Fibroblast of lung (primary cell): ENCODE measurements around the gene LAMB2.

Experiments
- CTCF ChIP-seq, 2 donors: IDR thresholded peaks in 1 of 2; conservative IDR thresholded peaks in 1 of 2; 1 replicate in 1 of 2; 2 replicates in 1 of 2; pipeline ENCODE4 v1.5.1; 2011 to 2012; ENCODE audit warnings: low read length in 2 of 2, control low read depth in 1 of 2, inconsistent platforms in 1 of 2, low read depth in 1 of 2, mild to moderate bottlenecking in 1 of 2
- EZH2 ChIP-seq: IDR thresholded peaks from 2 replicates; pipeline ENCODE4 v1.5.1; 2012; ENCODE audit warnings: low read length, control low read depth, mild to moderate bottlenecking; ENCODE audit errors: missing control alignments

GRCh38 chr3:49173116-49173791 lies 40.4 kb upstream of the LAMB2 start:
- no peak for TF ChIP-seq CTCF (conservative IDR thresholded peaks at IDR 0.05 in 1 of 2, IDR thresholded peaks at IDR 0.05 in 1 of 2; ENCODE audit: low read depth in 1 of 2, low read length in 2 of 2)
- no peak for TF ChIP-seq EZH2
